ENCODE data around the gene GRPEL1. TPM values are rescaled to one million over a fixed set of nuclear protein-coding genes. Genes with fewer than 3 reads are reported as not detected.

Gene GRPEL1
- total RNA-seq, 1 donor from 2014 or later = 20.3 TPM

GRCh38 chr4:7029921-7030320 lies 37.9 kb downstream of the GRPEL1 start:
- H3K27me3 Mint-ChIP-seq (ENCODE audit: unreplicated experiment) = peaks cover 11% of the 10 kb centered on the region
- H3K4me3 Mint-ChIP-seq (ENCODE audit: unreplicated experiment) = no peak overlapping the region
- H3K36me3 Mint-ChIP-seq (ENCODE audit: low read depth, unreplicated experiment) = peaks cover 40% of the 10 kb centered on the region
- no peak overlapping the region for H3K27ac Mint-ChIP-seq (ENCODE audit: unreplicated experiment)
- H3K4me1 Mint-ChIP-seq (ENCODE audit: unreplicated experiment) = peaks cover 6% of the 10 kb centered on the region
- TF ChIP-seq CTCF (IDR thresholded peaks at IDR 0.05; ENCODE audit: unreplicated experiment) = no peak
- H3K9me3 Mint-ChIP-seq (ENCODE audit: unreplicated experiment) = no peaks in the 10 kb centered on the region
- no peak for DNase-seq (ENCODE audit: low spot score)

- TF ChIP-seq CTCF (IDR thresholded peaks at IDR 0.05; ENCODE audit: unreplicated experiment) = no peak
- H3K4me1 Mint-ChIP-seq (ENCODE audit: unreplicated experiment) = peaks cover 6% of the 10 kb centered on the region
- no peak overlapping the region for H3K4me3 Mint-ChIP-seq (ENCODE audit: unreplicated experiment)
- H3K27ac Mint-ChIP-seq (ENCODE audit: unreplicated experiment) = no peak overlapping the region
- peaks cover 13% of the 10 kb centered on the region for H3K27me3 Mint-ChIP-seq (ENCODE audit: unreplicated experiment)
- H3K36me3 Mint-ChIP-seq (ENCODE audit: low read depth, unreplicated experiment) = peaks cover 41% of the 10 kb centered on the region
- no peaks in the 10 kb centered on the region for H3K9me3 Mint-ChIP-seq (ENCODE audit: unreplicated experiment)
- DNase-seq (ENCODE audit: low spot score) = no peak
Measured at GRCh38 chr4:7029212-7029611, 38.7 kb downstream of the GRPEL1 start.

GRCh38 chr4:7027913-7028312 lies 40.0 kb downstream of the GRPEL1 start:
- Mint-ChIP-seq H3K27me3 (ENCODE audit: unreplicated experiment) (peaks cover 14% of the 10 kb centered on the region), H3K9me3 (ENCODE audit: unreplicated experiment) (no peaks in the 10 kb centered on the region), H3K27ac (ENCODE audit: unreplicated experiment) (no peak overlapping the region), H3K4me3 (ENCODE audit: unreplicated experiment) (no peak overlapping the region), H3K36me3 (ENCODE audit: low read depth, unreplicated experiment) (peaks cover 44% of the 10 kb centered on the region), H3K4me1 (ENCODE audit: unreplicated experiment) (peaks cover 6% of the 10 kb centered on the region)
- no peak for DNase-seq (ENCODE audit: low spot score)
- TF ChIP-seq CTCF (IDR thresholded peaks at IDR 0.05; ENCODE audit: unreplicated experiment) = no peak

- TF ChIP-seq CTCF (IDR thresholded peaks at IDR 0.05; ENCODE audit: unreplicated experiment) = no peak
Measured at GRCh38 chr4:7027284-7027683, 40.6 kb downstream of the GRPEL1 start.

GRCh38 chr4:7026107-7026506 lies 41.8 kb downstream of the GRPEL1 start:
- Mint-ChIP-seq H3K36me3 (ENCODE audit: low read depth, unreplicated experiment) (peaks cover 36% of the 10 kb centered on the region), H3K4me1 (ENCODE audit: unreplicated experiment) (peaks cover 16% of the 10 kb centered on the region), H3K4me3 (ENCODE audit: unreplicated experiment) (no peak overlapping the region), H3K27ac (ENCODE audit: unreplicated experiment) (no peak overlapping the region), H3K9me3 (ENCODE audit: unreplicated experiment) (no peaks in the 10 kb centered on the region), H3K27me3 (ENCODE audit: unreplicated experiment) (peaks cover 14% of the 10 kb centered on the region)
- TF ChIP-seq CTCF (IDR thresholded peaks at IDR 0.05; ENCODE audit: unreplicated experiment) = no peak
- DNase-seq (ENCODE audit: low spot score) = no peak

More at GRCh38 chr4:7027284-7027683, 40.6 kb downstream of the GRPEL1 start:
- Mint-ChIP-seq H3K9me3 (ENCODE audit: unreplicated experiment) (no peaks in the 10 kb centered on the region), H3K27ac (ENCODE audit: unreplicated experiment) (no peak overlapping the region), H3K36me3 (ENCODE audit: low read depth, unreplicated experiment) (peaks cover 44% of the 10 kb centered on the region), H3K27me3 (ENCODE audit: unreplicated experiment) (peaks cover 16% of the 10 kb centered on the region), H3K4me3 (ENCODE audit: unreplicated experiment) (no peak overlapping the region), H3K4me1 (ENCODE audit: unreplicated experiment) (peaks cover 9% of the 10 kb centered on the region)
- no peak for DNase-seq (ENCODE audit: low spot score)
